HepG2 (cell line): ENCODE results near the gene TEFM.

ENCODE experiments used
- CREB3 ChIP-seq: sonication (generic); formaldehyde crosslinking; IDR thresholded peaks from 2 replicates; pipeline ENCODE4 v1.5.0; 2020; ENCODE audit warnings: missing genetic modification reagents
- EZH2 ChIP-seq: conservative IDR thresholded peaks from 2 replicates; pipeline ENCODE4 v1.6.1; 2012; ENCODE audit warnings: mild to moderate bottlenecking, low read depth, low read length, moderate library complexity
- GTF2F1 ChIP-seq: fragments of 150-350 bp; IDR thresholded peaks from 2 replicates; pipeline ENCODE4 v1.6.1; 2014; ENCODE audit warnings: low read length
- HMGXB4 ChIP-seq, 2 experiments: sonication (generic) in 1 of 2; formaldehyde crosslinking in 1 of 2; IDR thresholded peaks; 2 replicates each; pipeline versions ENCODE4 v1.4.0 to v1.6.1; 2018 to 2020; ENCODE audit warnings: missing genetic modification reagents in 2 of 2, borderline replicate concordance in 1 of 2, low read depth in 1 of 2, mild to moderate bottlenecking in 1 of 2, missing biosample characterization in 1 of 2
- POLR2AphosphoS5 ChIP-seq: IDR thresholded peaks from 2 replicates; pipeline ENCODE4 v1.6.1; 2012; ENCODE audit warnings: low read depth, low read length
- RNF2 ChIP-seq: fragments of 450-650 bp; conservative IDR thresholded peaks from 2 replicates; pipeline ENCODE4 v1.6.1; 2016; ENCODE audit warnings: low read depth
- SKIL ChIP-seq: sonication (generic); formaldehyde crosslinking; IDR thresholded peaks from 2 replicates; pipeline ENCODE4 v1.8.0; 2022; ENCODE audit warnings: missing genetic modification reagents, mild to moderate bottlenecking, moderate library complexity, borderline replicate concordance
- ZNF280D ChIP-seq: sonication (generic); formaldehyde crosslinking; IDR thresholded peaks from 2 replicates; pipeline ENCODE4 v1.5.1; 2020; ENCODE audit warnings: mild to moderate bottlenecking, missing genetic modification reagents
- ZNF598 ChIP-seq: sonication (generic); formaldehyde crosslinking; IDR thresholded peaks from 2 replicates; pipeline ENCODE4 v1.5.1; 2020; ENCODE audit warnings: mild to moderate bottlenecking, missing genetic modification reagents, borderline replicate concordance
- ZSCAN20 ChIP-seq: sonication (generic); formaldehyde crosslinking; IDR thresholded peaks from 2 replicates; pipeline ENCODE4 v1.4.0; 2020; ENCODE audit warnings: missing genetic modification reagents, mild to moderate bottlenecking, borderline replicate concordance

- TF ChIP-seq HMGXB4 (CRISPR knock-in tag; IDR thresholded peaks at IDR 0.05; ENCODE audit: borderline replicate concordance in 1 of 2, low read depth in 1 of 2) (no peak), RNF2 (no peak), GTF2F1 (no peak), EZH2 (no peak), ZNF598 (CRISPR knock-in tag) (no peak), POLR2AphosphoS5 (no peak), CREB3 (no peak), SKIL (CRISPR knock-in tag) (no peak), ZNF280D (CRISPR knock-in tag) (no peak), ZSCAN20 (CRISPR knock-in tag) (no peak)
Observed at GRCh38 chr17:30854146-30854545, 51.9 kb downstream of the TEFM start.
